ENCODE results near the gene NPEPL1.

Gene NPEPL1

GRCh38 chr20:58695895-58696375 lies 3.3 kb downstream of the NPEPL1 start:
- no peaks in the 10 kb centered on the region for H3K4me1 ChIP-seq (ENCODE audit: insufficient read depth, low read length)
- H3K36me3 ChIP-seq (ENCODE audit: insufficient read depth, low read length) = peaks cover 43% of the 10 kb centered on the region
- no peaks in the 10 kb centered on the region for H3K9me3 ChIP-seq (ENCODE audit: low read length)
- H2AFZ ChIP-seq (ENCODE audit: low read depth, low read length) = no peak overlapping the region
- no peak overlapping the region for H3K4me3 ChIP-seq (ENCODE audit: low read length)
- H3K27me3 ChIP-seq (ENCODE audit: insufficient read depth, low read length) = no peaks in the 10 kb centered on the region

- H3K36me3 ChIP-seq (ENCODE audit: insufficient read depth, low read length) = peaks cover 45% of the 10 kb centered on the region
- H3K9me3 ChIP-seq (ENCODE audit: low read length) = no peaks in the 10 kb centered on the region
Observed at GRCh38 chr20:58696411-58696961, 3.9 kb downstream of the NPEPL1 start.

GRCh38 chr20:58697201-58697866 lies 4.7 kb downstream of the NPEPL1 start:
- no peaks in the 10 kb centered on the region for H3K27me3 ChIP-seq (ENCODE audit: insufficient read depth, low read length)
- H3K4me1 ChIP-seq (ENCODE audit: insufficient read depth, low read length) = no peaks in the 10 kb centered on the region
- H2AFZ ChIP-seq (ENCODE audit: low read depth, low read length) = no peak overlapping the region
- no peaks in the 10 kb centered on the region for H3K9me3 ChIP-seq (ENCODE audit: low read length)
- H3K36me3 ChIP-seq (ENCODE audit: insufficient read depth, low read length) = peaks cover 53% of the 10 kb centered on the region
- no peak overlapping the region for H3K4me3 ChIP-seq (ENCODE audit: low read length)

More at GRCh38 chr20:58696411-58696961, 3.9 kb downstream of the NPEPL1 start:
- H3K4me1 ChIP-seq (ENCODE audit: insufficient read depth, low read length) = no peaks in the 10 kb centered on the region
- no peak overlapping the region for H3K4me3 ChIP-seq (ENCODE audit: low read length)
- no peaks in the 10 kb centered on the region for H3K27me3 ChIP-seq (ENCODE audit: insufficient read depth, low read length)
- H2AFZ ChIP-seq (ENCODE audit: low read depth, low read length) = no peak overlapping the region

- Histone ChIP-seq H3K9me3 (ENCODE audit: low read length) (no peaks in the 10 kb centered on the region), H3K4me3 (ENCODE audit: low read length) (no peak overlapping the region), H3K36me3 (ENCODE audit: insufficient read depth, low read length) (peaks cover 61% of the 10 kb centered on the region)
Observed at GRCh38 chr20:58697867-58698703, 5.5 kb downstream of the NPEPL1 start.

GRCh38 chr20:58698741-58699622 lies 6.4 kb downstream of the NPEPL1 start:
- no peaks in the 10 kb centered on the region for H3K4me1 ChIP-seq (ENCODE audit: insufficient read depth, low read length)
- H3K36me3 ChIP-seq (ENCODE audit: insufficient read depth, low read length) = peaks cover 70% of the 10 kb centered on the region
- H3K9me3 ChIP-seq (ENCODE audit: low read length) = peaks cover 6% of the 10 kb centered on the region
- H3K4me3 ChIP-seq (ENCODE audit: low read length) = no peak overlapping the region
- no peak overlapping the region for H2AFZ ChIP-seq (ENCODE audit: low read depth, low read length)
- H3K27me3 ChIP-seq (ENCODE audit: insufficient read depth, low read length) = no peaks in the 10 kb centered on the region

More at GRCh38 chr20:58697867-58698703, 5.5 kb downstream of the NPEPL1 start:
- Histone ChIP-seq H3K27me3 (ENCODE audit: insufficient read depth, low read length) (no peaks in the 10 kb centered on the region), H2AFZ (ENCODE audit: low read depth, low read length) (no peak overlapping the region), H3K4me1 (ENCODE audit: insufficient read depth, low read length) (no peaks in the 10 kb centered on the region)

GRCh38 chr20:58699623-58700107 lies 7.1 kb downstream of the NPEPL1 start:
- Histone ChIP-seq H2AFZ (ENCODE audit: low read depth, low read length) (no peak overlapping the region), H3K36me3 (ENCODE audit: insufficient read depth, low read length) (peaks cover 70% of the 10 kb centered on the region), H3K4me3 (ENCODE audit: low read length) (no peak overlapping the region), H3K27me3 (ENCODE audit: insufficient read depth, low read length) (no peaks in the 10 kb centered on the region), H3K4me1 (ENCODE audit: insufficient read depth, low read length) (no peaks in the 10 kb centered on the region), H3K9me3 (ENCODE audit: low read length) (peaks cover 7% of the 10 kb centered on the region)

- H3K4me1 ChIP-seq (ENCODE audit: insufficient read depth, low read length) = no peaks in the 10 kb centered on the region
- H3K27me3 ChIP-seq (ENCODE audit: insufficient read depth, low read length) = no peaks in the 10 kb centered on the region
- no peak overlapping the region for H3K4me3 ChIP-seq (ENCODE audit: low read length)
- peaks cover 7% of the 10 kb centered on the region for H3K9me3 ChIP-seq (ENCODE audit: low read length)
- no peak overlapping the region for H2AFZ ChIP-seq (ENCODE audit: low read depth, low read length)
- peaks cover 72% of the 10 kb centered on the region for H3K36me3 ChIP-seq (ENCODE audit: insufficient read depth, low read length)
Observed at GRCh38 chr20:58700121-58700821, 7.7 kb downstream of the NPEPL1 start.

GRCh38 chr20:58700823-58701222 lies 8.2 kb downstream of the NPEPL1 start:
- H3K9me3 ChIP-seq (ENCODE audit: low read length) = peaks cover 7% of the 10 kb centered on the region
- H3K4me1 ChIP-seq (ENCODE audit: insufficient read depth, low read length) = no peaks in the 10 kb centered on the region
- no peak overlapping the region for H3K4me3 ChIP-seq (ENCODE audit: low read length)
- peaks cover 70% of the 10 kb centered on the region for H3K36me3 ChIP-seq (ENCODE audit: insufficient read depth, low read length)
- H2AFZ ChIP-seq (ENCODE audit: low read depth, low read length) = no peak overlapping the region
- H3K27me3 ChIP-seq (ENCODE audit: insufficient read depth, low read length) = no peaks in the 10 kb centered on the region

GRCh38 chr20:58701431-58702160 lies 9.0 kb downstream of the NPEPL1 start:
- Histone ChIP-seq H3K27me3 (ENCODE audit: insufficient read depth, low read length) (no peaks in the 10 kb centered on the region), H3K36me3 (ENCODE audit: insufficient read depth, low read length) (peaks cover 62% of the 10 kb centered on the region), H2AFZ (ENCODE audit: low read depth, low read length) (no peak overlapping the region), H3K4me3 (ENCODE audit: low read length) (no peak overlapping the region), H3K9me3 (ENCODE audit: low read length) (peaks cover 7% of the 10 kb centered on the region), H3K4me1 (ENCODE audit: insufficient read depth, low read length) (no peaks in the 10 kb centered on the region)

GRCh38 chr20:58702161-58702510 lies 9.5 kb downstream of the NPEPL1 start:
- peaks cover 57% of the 10 kb centered on the region for H3K36me3 ChIP-seq (ENCODE audit: insufficient read depth, low read length)
- peaks cover 7% of the 10 kb centered on the region for H3K9me3 ChIP-seq (ENCODE audit: low read length)
- no peaks in the 10 kb centered on the region for H3K27me3 ChIP-seq (ENCODE audit: insufficient read depth, low read length)
- no peak overlapping the region for H3K4me3 ChIP-seq (ENCODE audit: low read length)
- H3K4me1 ChIP-seq (ENCODE audit: insufficient read depth, low read length) = no peaks in the 10 kb centered on the region
- H2AFZ ChIP-seq (ENCODE audit: low read depth, low read length) = no peak overlapping the region

- Histone ChIP-seq H3K9me3 (ENCODE audit: low read length) (peaks cover 7% of the 10 kb centered on the region), H3K27me3 (ENCODE audit: insufficient read depth, low read length) (no peaks in the 10 kb centered on the region), H2AFZ (ENCODE audit: low read depth, low read length) (no peak overlapping the region), H3K4me3 (ENCODE audit: low read length) (no peak overlapping the region), H3K4me1 (ENCODE audit: insufficient read depth, low read length) (no peaks in the 10 kb centered on the region), H3K36me3 (ENCODE audit: insufficient read depth, low read length) (peaks cover 53% of the 10 kb centered on the region)
Observed at GRCh38 chr20:58702859-58703648, 10.5 kb downstream of the NPEPL1 start.
